Adrenal gland (tissue), 5 donors: ENCODE data around the gene PXDN.

Source experiments
- POLR2A ChIP-seq, 2 donors: fragments of 450-650 bp; IDR thresholded peaks; one replicate each; pipeline ENCODE4 v1.6.1; 2017; ENCODE audit warnings: antibody characterized with exemption in 2 of 2, mild to moderate bottlenecking in 2 of 2, moderate library complexity in 1 of 2
- TF ChIP-seq, protein P1 (sequence below), 6 experiments: fragments of 450-650 bp in 4 of 6; fragments of 200-600 bp in 2 of 6; sonication (generic) in 1 of 6; IDR thresholded peaks; 1 replicate in 5 of 6; 2 replicates in 1 of 6; pipeline versions ENCODE4 v1.5.1 to v1.8.0; 2016 to 2021; ENCODE audit warnings: antibody characterized with exemption in 6 of 6, mild to moderate bottlenecking in 2 of 6, moderate library complexity in 1 of 6
- donor health status: DM: no; HTN: no; CAD: no.

DNA sequence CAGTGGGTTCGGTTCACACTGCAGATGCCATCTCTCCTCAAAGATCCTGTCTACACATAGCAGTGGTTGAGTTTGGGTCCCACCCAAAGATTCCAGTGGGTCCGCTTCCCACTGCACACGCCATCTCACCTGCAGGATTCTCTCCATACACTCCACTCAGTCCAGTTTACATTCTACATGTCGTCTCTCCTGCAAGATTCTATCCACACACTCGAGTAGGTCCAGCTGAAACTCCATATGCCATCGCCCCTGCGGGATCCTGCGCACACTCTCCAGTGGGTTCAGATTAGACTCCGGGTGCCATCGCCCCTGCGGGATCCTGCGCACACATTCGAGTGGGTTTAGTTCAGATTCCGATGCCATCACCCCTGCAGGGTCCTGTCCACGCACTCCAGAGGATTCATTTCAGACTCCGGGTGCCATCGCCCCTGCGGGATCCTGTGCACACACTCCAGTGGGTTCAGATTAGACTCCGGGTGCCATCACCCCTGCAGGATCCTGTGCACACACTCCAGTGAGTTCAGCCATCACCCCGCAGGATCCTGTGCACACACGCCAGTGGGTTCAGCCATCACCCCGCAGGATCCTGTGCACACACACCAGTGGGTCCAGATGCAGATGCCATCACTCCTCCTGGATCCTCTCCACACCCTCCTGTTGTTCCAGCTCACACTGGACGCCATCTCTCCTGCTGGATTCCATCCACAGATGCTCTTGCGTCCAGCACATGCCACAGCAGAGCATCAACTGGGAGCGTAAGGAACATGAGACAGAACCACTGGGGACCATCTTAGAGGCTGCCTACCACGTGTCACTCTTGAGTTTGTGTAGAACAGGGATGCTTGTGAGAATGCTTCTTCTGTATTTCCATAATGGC is 3.0 kb upstream of the PXDN start:
- TF ChIP-seq, protein P1, sequence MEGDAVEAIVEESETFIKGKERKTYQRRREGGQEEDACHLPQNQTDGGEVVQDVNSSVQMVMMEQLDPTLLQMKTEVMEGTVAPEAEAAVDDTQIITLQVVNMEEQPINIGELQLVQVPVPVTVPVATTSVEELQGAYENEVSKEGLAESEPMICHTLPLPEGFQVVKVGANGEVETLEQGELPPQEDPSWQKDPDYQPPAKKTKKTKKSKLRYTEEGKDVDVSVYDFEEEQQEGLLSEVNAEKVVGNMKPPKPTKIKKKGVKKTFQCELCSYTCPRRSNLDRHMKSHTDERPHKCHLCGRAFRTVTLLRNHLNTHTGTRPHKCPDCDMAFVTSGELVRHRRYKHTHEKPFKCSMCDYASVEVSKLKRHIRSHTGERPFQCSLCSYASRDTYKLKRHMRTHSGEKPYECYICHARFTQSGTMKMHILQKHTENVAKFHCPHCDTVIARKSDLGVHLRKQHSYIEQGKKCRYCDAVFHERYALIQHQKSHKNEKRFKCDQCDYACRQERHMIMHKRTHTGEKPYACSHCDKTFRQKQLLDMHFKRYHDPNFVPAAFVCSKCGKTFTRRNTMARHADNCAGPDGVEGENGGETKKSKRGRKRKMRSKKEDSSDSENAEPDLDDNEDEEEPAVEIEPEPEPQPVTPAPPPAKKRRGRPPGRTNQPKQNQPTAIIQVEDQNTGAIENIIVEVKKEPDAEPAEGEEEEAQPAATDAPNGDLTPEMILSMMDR (IDR thresholded peaks at IDR 0.05), result no peak
- no peak for TF ChIP-seq POLR2A (IDR thresholded peaks at IDR 0.05)
